ENCODE data around the gene C10orf90. TPM values are rescaled to one million over a fixed set of nuclear protein-coding genes. Genes with fewer than 3 reads are reported as not detected.

C10orf90 gene
- total RNA-seq, 1 donor from 2014 or later: not detected

GRCh38 chr10:126398924-126399323 is 271.6 kb downstream of the C10orf90 start:
- intact Hi-C loops (cut with DNase I): no loop called here
- TF ChIP-seq CTCF (IDR thresholded peaks at IDR 0.05): no peak
- Histone ChIP-seq H3K27ac (no peak overlapping the region), H3K9me3 (no peaks in the 10 kb centered on the region), H3K4me3 (no peak overlapping the region), H3K4me1 (no peaks in the 10 kb centered on the region), H3K27me3 (no peaks in the 10 kb centered on the region), H3K36me3 (no peaks in the 10 kb centered on the region)
- no peak for DNase-seq
- ATAC-seq: no peak

GRCh38 chr10:126398383-126398743 is 272.1 kb downstream of the C10orf90 start:
- ATAC-seq: no peak
- H3K27me3 ChIP-seq: no peaks in the 10 kb centered on the region
- H3K36me3 ChIP-seq: no peaks in the 10 kb centered on the region
- no peak for TF ChIP-seq CTCF (IDR thresholded peaks at IDR 0.05)
- H3K9me3 ChIP-seq: no peaks in the 10 kb centered on the region
- no peak overlapping the region for H3K27ac ChIP-seq
- H3K4me1 ChIP-seq: no peaks in the 10 kb centered on the region
- DNase-seq: no peak
- intact Hi-C loops (cut with DNase I): no loop called here
- no peak overlapping the region for H3K4me3 ChIP-seq

GRCh38 chr10:126397640-126398382 is 272.7 kb downstream of the C10orf90 start:
- H3K27ac ChIP-seq: no peak overlapping the region
- TF ChIP-seq CTCF (IDR thresholded peaks at IDR 0.05): no peak
- no peaks in the 10 kb centered on the region for H3K9me3 ChIP-seq

GRCh38 chr10:126397156-126397555 is 273.3 kb downstream of the C10orf90 start:
- DNase-seq (no peak), ATAC-seq (no peak)
- Histone ChIP-seq H3K27me3 (no peaks in the 10 kb centered on the region), H3K9me3 (no peaks in the 10 kb centered on the region), H3K4me1 (no peaks in the 10 kb centered on the region), H3K27ac (no peak overlapping the region), H3K36me3 (no peaks in the 10 kb centered on the region), H3K4me3 (no peak overlapping the region)
- no peak for TF ChIP-seq CTCF (IDR thresholded peaks at IDR 0.05)
- intact Hi-C loops (cut with DNase I): no loop called here

More at GRCh38 chr10:126397640-126398382, 272.7 kb downstream of the C10orf90 start:
- no peak overlapping the region for H3K4me3 ChIP-seq
- no peaks in the 10 kb centered on the region for H3K36me3 ChIP-seq
- no peaks in the 10 kb centered on the region for H3K4me1 ChIP-seq
- DNase-seq (no peak), ATAC-seq (no peak)
- intact Hi-C loops (cut with DNase I): no loop called here
- H3K27me3 ChIP-seq: no peaks in the 10 kb centered on the region

- intact Hi-C loops (cut with DNase I): no loop called here
- DNase-seq: no peak
- no peak for ATAC-seq
- Histone ChIP-seq H3K27me3 (no peaks in the 10 kb centered on the region), H3K4me1 (peaks cover 9% of the 10 kb centered on the region), H3K36me3 (no peaks in the 10 kb centered on the region), H3K9me3 (no peaks in the 10 kb centered on the region), H3K4me3 (no peak overlapping the region), H3K27ac (no peak overlapping the region)
- no peak for TF ChIP-seq CTCF (IDR thresholded peaks at IDR 0.05)
Measured at GRCh38 chr10:126394948-126395347, 275.5 kb downstream of the C10orf90 start.
